Epithelial cell of esophagus (primary cell): ENCODE measurements around the gene KSR1.

ENCODE experiments used
- DNase-seq: peaks from one replicate; pipeline ENCODE4 v3.0.0; 2010; ENCODE audit warnings: low read depth
- H3K4me3 ChIP-seq: 2 replicates; pipeline ENCODE4 v1.5.1; 2011; ENCODE audit warnings: mild to moderate bottlenecking, low read length, control low read depth
- CTCF ChIP-seq: IDR thresholded peaks from 2 replicates; pipeline ENCODE4 v1.5.1; 2011; ENCODE audit warnings: low read depth, mild to moderate bottlenecking, low read length, control low read depth, inconsistent platforms; ENCODE audit not compliant: insufficient read depth; ENCODE audit errors: missing control alignments

Gene KSR1

GRCh38 chr17:27575912-27576252, 119.6 kb downstream of the KSR1 start:
- TF ChIP-seq CTCF = no peak
- no peak overlapping the region for H3K4me3 ChIP-seq
- DNase-seq = no peak

- no peak for DNase-seq
These were observed 120.3 kb downstream of the KSR1 start for GRCh38 chr17:27576477-27577083.

GRCh38 chr17:27577121-27577761, 121.0 kb downstream of the KSR1 start:
- H3K4me3 ChIP-seq = no peak overlapping the region
- DNase-seq = peak; percentile 36
- no peak for TF ChIP-seq CTCF

More at GRCh38 chr17:27576477-27577083, 120.3 kb downstream of the KSR1 start:
- H3K4me3 ChIP-seq = no peak overlapping the region
- no peak for TF ChIP-seq CTCF

- no peak for DNase-seq
- no peak for TF ChIP-seq CTCF
- H3K4me3 ChIP-seq = no peak overlapping the region
These were observed 121.9 kb downstream of the KSR1 start for GRCh38 chr17:27577884-27578717.

GRCh38 chr17:27578718-27579085, 122.5 kb downstream of the KSR1 start:
- no peak overlapping the region for H3K4me3 ChIP-seq
- no peak for TF ChIP-seq CTCF
- DNase-seq = peak; percentile 39

GRCh38 chr17:27579304-27579703, 123.1 kb downstream of the KSR1 start:
- DNase-seq = no peak
- TF ChIP-seq CTCF = no peak
- no peak overlapping the region for H3K4me3 ChIP-seq
